Measurements from ENCODE around the gene EXOC2. TPM values are rescaled to one million over a fixed set of nuclear protein-coding genes. Genes with fewer than 3 reads are reported as not detected.

Gene EXOC2
- total RNA-seq, 4 donors from 2014 or later: 17.8 to 24.8 (median 21.4) TPM

GRCh38 chr6:617456-618100 is 75.4 kb downstream of the EXOC2 start:
- TF ChIP-seq CTCF (IDR thresholded peaks at IDR 0.05) (no peak), POLR2A (IDR thresholded peaks at IDR 0.05) (no peak)
- no peak overlapping the region for H3K4me3 ChIP-seq
- intact Hi-C loops (cut with DNase I): no loop called here
- peaks cover 0 to 63% (median 0%) of the 10 kb centered on the region in 3 donors for H3K36me3 ChIP-seq
- no peak for DNase-seq
- H3K4me1 ChIP-seq: no peaks in the 10 kb centered on the region
- no peaks in the 10 kb centered on the region for H3K27me3 ChIP-seq
- H3K9me3 ChIP-seq: no peaks in the 10 kb centered on the region
- H3K27ac ChIP-seq: no peak overlapping the region
- WGBS, 2 donors: 90 to 91% methylated on average over 11 of the region's 11 CpGs

GRCh38 chr6:613981-614380 is 79.0 kb downstream of the EXOC2 start:
- intact Hi-C loops (cut with DNase I): no loop called here
- no peaks in the 10 kb centered on the region for H3K27me3 ChIP-seq
- H3K36me3 ChIP-seq: peaks cover 0 to 53% (median 0%) of the 10 kb centered on the region in 3 donors
- no peaks in the 10 kb centered on the region for H3K9me3 ChIP-seq
- TF ChIP-seq CTCF (IDR thresholded peaks at IDR 0.05): no peak
- TF ChIP-seq POLR2A (IDR thresholded peaks at IDR 0.05): no peak
- H3K27ac ChIP-seq: no peak overlapping the region
- 88 to 95% methylated on average over 6 to 7 of the region's 7 CpGs for WGBS, 2 donors
- peaks cover 0 to 6% (median 0%) of the 10 kb centered on the region in 3 donors for H3K4me1 ChIP-seq
- DNase-seq: no peak
- no peak overlapping the region for H3K4me3 ChIP-seq

DNA sequence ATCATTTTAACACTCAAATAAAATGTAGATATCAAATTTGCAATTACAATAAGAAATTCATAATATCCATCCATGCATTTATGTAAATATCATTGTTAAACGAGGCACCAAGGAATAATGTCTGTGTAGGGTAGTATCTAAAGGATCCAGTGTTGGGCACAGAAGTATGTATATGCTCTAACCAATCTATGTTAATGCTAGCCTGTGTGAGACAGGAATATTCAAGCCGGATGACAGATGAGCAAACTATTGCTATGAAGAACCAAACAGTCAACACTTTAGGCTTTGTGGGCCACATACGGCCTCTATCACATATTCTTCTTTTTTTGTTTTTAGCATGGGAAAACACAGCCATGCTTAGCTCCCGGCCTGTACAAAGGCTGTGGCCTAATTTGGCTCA is 81.0 kb downstream of the EXOC2 start:
- DNase-seq: no peak
- H3K9me3 ChIP-seq: no peaks in the 10 kb centered on the region
- H3K4me1 ChIP-seq: peaks cover 0 to 6% (median 0%) of the 10 kb centered on the region in 3 donors
- 50 to 65% methylated on average over 4 of the region's 4 CpGs for WGBS, 2 donors
- H3K27me3 ChIP-seq: no peaks in the 10 kb centered on the region
- peaks cover 0 to 55% (median 3%) of the 10 kb centered on the region in 3 donors for H3K36me3 ChIP-seq
- H3K4me3 ChIP-seq: no peak overlapping the region
- H3K27ac ChIP-seq: no peak overlapping the region
- intact Hi-C loops (cut with DNase I): no loop called here
- TF ChIP-seq POLR2A (IDR thresholded peaks at IDR 0.05) (no peak), CTCF (IDR thresholded peaks at IDR 0.05) (no peak)

GRCh38 chr6:610882-611281 is 82.1 kb downstream of the EXOC2 start:
- Histone ChIP-seq H3K27ac (no peak overlapping the region), H3K36me3 (peaks cover 0 to 57% (median 3%) of the 10 kb centered on the region in 3 donors)
- 55% methylated on average over 2 of the region's 2 CpGs for WGBS, 2 donors

More at GRCh38 chr6:610882-611281, 82.1 kb downstream of the EXOC2 start:
- DNase-seq: no peak
- Histone ChIP-seq H3K9me3 (no peaks in the 10 kb centered on the region), H3K4me3 (no peak overlapping the region), H3K4me1 (peaks cover 0 to 6% (median 0%) of the 10 kb centered on the region in 3 donors), H3K27me3 (no peaks in the 10 kb centered on the region)
- no peak for TF ChIP-seq CTCF (IDR thresholded peaks at IDR 0.05)
- intact Hi-C loops (cut with DNase I): no loop called here
